ENCODE results near the gene SH3BP2. TPM values are rescaled to one million over a fixed set of nuclear protein-coding genes. Genes with fewer than 3 reads are reported as not detected.

Gene SH3BP2
- polyA plus RNA-seq, 1 experiment = 14.8 TPM

GRCh38 chr4:2827874-2828751, 35.2 kb downstream of the SH3BP2 start:
- H3K4me3 ChIP-seq (ENCODE audit: low read depth, low read length) = no peak overlapping the region
- H3K9me3 ChIP-seq (ENCODE audit: control insufficient read depth, insufficient read depth, low read length) = peaks cover 13% of the 10 kb centered on the region; the same call in 1 of the 2 replicates
- H3K27me3 ChIP-seq (ENCODE audit: control insufficient read depth, insufficient read depth, low read length) = no peaks in the 10 kb centered on the region
- CTCF ChIA-PET = interaction anchor here (0.7 kb wide), 1 partner anchor 9 kb away, joined by 3 read pairs; no protein-coding TSS in a partner anchor
- no peak for DNase-seq (ENCODE audit: low read depth, low spot score)
- TF ChIP-seq CTCF (IDR thresholded peaks at IDR 0.05; ENCODE audit: low read depth, low read length) = no peak
- POLR2A ChIA-PET = no interaction called here
- no peak overlapping the region for H3K27ac ChIP-seq (ENCODE audit: low read depth, low read length)

GRCh38 chr4:2828758-2829181, 35.9 kb downstream of the SH3BP2 start:
- peaks cover 13% of the 10 kb centered on the region; the same call in 1 of the 2 replicates for H3K9me3 ChIP-seq (ENCODE audit: control insufficient read depth, insufficient read depth, low read length)
- H3K4me3 ChIP-seq (ENCODE audit: low read depth, low read length) = no peak overlapping the region
- TF ChIP-seq CTCF (IDR thresholded peaks at IDR 0.05; ENCODE audit: low read depth, low read length) = no peak
- ChIA-PET POLR2A (no interaction called here), CTCF (interaction anchor here (0.7 kb wide), 1 partner anchor 10 kb away, joined by 3 read pairs; no protein-coding TSS in a partner anchor)
- H3K27me3 ChIP-seq (ENCODE audit: control insufficient read depth, insufficient read depth, low read length) = no peaks in the 10 kb centered on the region
- no peak for DNase-seq (ENCODE audit: low read depth, low spot score)
- no peak overlapping the region for H3K27ac ChIP-seq (ENCODE audit: low read depth, low read length)

- Histone ChIP-seq H3K27ac (ENCODE audit: low read depth, low read length) (no peak overlapping the region), H3K9me3 (ENCODE audit: control insufficient read depth, insufficient read depth, low read length) (peaks cover 13% of the 10 kb centered on the region; the same call in 1 of the 2 replicates), H3K27me3 (ENCODE audit: control insufficient read depth, insufficient read depth, low read length) (no peaks in the 10 kb centered on the region), H3K4me3 (ENCODE audit: low read depth, low read length) (no peak overlapping the region)
- TF ChIP-seq CTCF (IDR thresholded peaks at IDR 0.05; ENCODE audit: low read depth, low read length) = no peak
- ChIA-PET CTCF (no interaction called here), POLR2A (no interaction called here)
- no peak for DNase-seq (ENCODE audit: low read depth, low spot score)
Observed at GRCh38 chr4:2829321-2829932, 36.5 kb downstream of the SH3BP2 start.

- ChIA-PET CTCF (no interaction called here), POLR2A (no interaction called here)
- Histone ChIP-seq H3K9me3 (ENCODE audit: control insufficient read depth, insufficient read depth, low read length) (peaks cover 8% of the 10 kb centered on the region; the same call in 1 of the 2 replicates), H3K27me3 (ENCODE audit: control insufficient read depth, insufficient read depth, low read length) (no peaks in the 10 kb centered on the region), H3K4me3 (ENCODE audit: low read depth, low read length) (no peak overlapping the region), H3K27ac (ENCODE audit: low read depth, low read length) (no peak overlapping the region)
- TF ChIP-seq CTCF (IDR thresholded peaks at IDR 0.05; ENCODE audit: low read depth, low read length) = no peak
- no peak for DNase-seq (ENCODE audit: low read depth, low spot score)
Observed at GRCh38 chr4:2829933-2830451, 37.1 kb downstream of the SH3BP2 start.
